MCF 10A (cell line): ENCODE measurements around the gene MBOAT7. TPM values are rescaled to one million over a fixed set of nuclear protein-coding genes. Genes with fewer than 3 reads are reported as not detected.
"Not testable (repeated sequence)": the region's sequence is repeated elsewhere in the genome, so short reads cannot be mapped to it uniquely, and the experiment has no call there.

Source experiments
- BruUV-seq: library from RNA; stranded (reverse); fragments of 400-500 nt; replicated peaks from 2 replicates; lab custom pipeline; 2021; lab: Mats Ljungman, UMichigan
- CTCF ChIA-PET: fragments of 300-600 bp; sonication (Branson Sonifier 250); formaldehyde crosslinking; extraction: SDS; loops from one replicate; lab custom pipeline; 2021; ENCODE audit warnings: antibody characterized with exemption, inconsistent platforms; lab: Yijun Ruan, JAX
- POLR2A ChIA-PET: fragments of 300-600, 350-650 bp; sonication (Branson Sonifier 250); formaldehyde crosslinking; extraction: SDS; loops from one replicate; lab custom pipeline; 2020; ENCODE audit warnings: antibody characterized with exemption, inconsistent platforms; lab: Yijun Ruan, JAX
- DNase-seq: peaks from one replicate; pipeline ENCODE4 v3.0.0-alpha.2; 2018; ENCODE audit not compliant: unreplicated experiment
- H3K27ac Mint-ChIP-seq: one replicate; pipeline ENCODE4 v1.8.0; 2022; ENCODE audit warnings: mild to moderate bottlenecking, low read depth, mixed read lengths; ENCODE audit not compliant: unreplicated experiment
- H3K27me3 Mint-ChIP-seq: one replicate; pipeline ENCODE4 v1.8.0; 2022; ENCODE audit warnings: mixed read lengths; ENCODE audit not compliant: insufficient read depth, unreplicated experiment
- H3K36me3 Mint-ChIP-seq: one replicate; pipeline ENCODE4 v1.8.0; 2022; ENCODE audit warnings: mild to moderate bottlenecking, moderate library complexity, mixed read lengths; ENCODE audit not compliant: insufficient read depth, unreplicated experiment
- H3K4me1 Mint-ChIP-seq: one replicate; pipeline ENCODE4 v1.8.0; 2022; ENCODE audit warnings: mixed read lengths; ENCODE audit not compliant: insufficient read depth, unreplicated experiment
- H3K4me3 Mint-ChIP-seq: one replicate; pipeline ENCODE4 v1.8.0; 2022; ENCODE audit warnings: mild to moderate bottlenecking, moderate library complexity, mixed read lengths; ENCODE audit not compliant: unreplicated experiment
- H3K9me3 Mint-ChIP-seq: one replicate; pipeline ENCODE4 v1.8.0; 2022; ENCODE audit warnings: mixed read lengths; ENCODE audit not compliant: unreplicated experiment
- intact Hi-C: fragments of 100-400 bp; cut with micrococcal nuclease; formaldehyde crosslinking; loops from 2 replicates; pipeline ENCODE4 v1.14.1; 2022
- total RNA-seq: library from RNA; stranded (reverse); gene quantifications from 2 replicates; pipeline ENCODE4 v1.2.3, GENCODE V29; 2022
- TF ChIP-seq, protein P1 (sequence below): fragments of 200-600 bp; IDR thresholded peaks from one replicate; pipeline ENCODE4 v1.8.0; 2022; ENCODE audit warnings: antibody characterized with exemption, mild to moderate bottlenecking; ENCODE audit not compliant: unreplicated experiment

Gene MBOAT7
- total RNA-seq, 1 experiment from 2014 or later: 43.8 TPM

DNA sequence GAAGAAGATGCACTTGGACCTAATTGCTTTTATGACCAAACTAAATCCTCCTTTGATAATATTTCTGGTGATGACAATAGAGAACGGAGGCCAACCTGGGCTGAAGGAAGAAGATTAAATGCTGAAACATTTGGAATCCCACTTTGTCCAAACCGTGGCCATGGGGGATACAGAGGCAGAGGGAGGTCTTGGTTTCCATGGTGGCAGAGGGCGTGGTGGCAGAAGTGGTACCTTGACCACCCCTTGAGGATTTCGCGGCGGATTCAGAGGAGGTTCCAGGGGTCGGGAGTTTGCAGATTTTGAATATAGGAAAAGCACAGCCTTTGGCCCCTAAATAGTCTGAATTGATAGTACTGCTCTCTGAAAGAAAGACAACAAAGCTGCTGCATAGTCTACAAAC lies 40.7 kb upstream of the MBOAT7 start:
- Mint-ChIP-seq H3K27me3 (peaks cover 33% of the 10 kb centered on the region), H3K36me3 (no peaks in the 10 kb centered on the region), H3K4me1 (no peaks in the 10 kb centered on the region), H3K9me3 (peaks cover 7% of the 10 kb centered on the region), H3K27ac (no peak overlapping the region), H3K4me3 (no peak overlapping the region)
- intact Hi-C loops: no loop called here
- TF ChIP-seq, protein P1, sequence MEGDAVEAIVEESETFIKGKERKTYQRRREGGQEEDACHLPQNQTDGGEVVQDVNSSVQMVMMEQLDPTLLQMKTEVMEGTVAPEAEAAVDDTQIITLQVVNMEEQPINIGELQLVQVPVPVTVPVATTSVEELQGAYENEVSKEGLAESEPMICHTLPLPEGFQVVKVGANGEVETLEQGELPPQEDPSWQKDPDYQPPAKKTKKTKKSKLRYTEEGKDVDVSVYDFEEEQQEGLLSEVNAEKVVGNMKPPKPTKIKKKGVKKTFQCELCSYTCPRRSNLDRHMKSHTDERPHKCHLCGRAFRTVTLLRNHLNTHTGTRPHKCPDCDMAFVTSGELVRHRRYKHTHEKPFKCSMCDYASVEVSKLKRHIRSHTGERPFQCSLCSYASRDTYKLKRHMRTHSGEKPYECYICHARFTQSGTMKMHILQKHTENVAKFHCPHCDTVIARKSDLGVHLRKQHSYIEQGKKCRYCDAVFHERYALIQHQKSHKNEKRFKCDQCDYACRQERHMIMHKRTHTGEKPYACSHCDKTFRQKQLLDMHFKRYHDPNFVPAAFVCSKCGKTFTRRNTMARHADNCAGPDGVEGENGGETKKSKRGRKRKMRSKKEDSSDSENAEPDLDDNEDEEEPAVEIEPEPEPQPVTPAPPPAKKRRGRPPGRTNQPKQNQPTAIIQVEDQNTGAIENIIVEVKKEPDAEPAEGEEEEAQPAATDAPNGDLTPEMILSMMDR: no peak
- no TSS peak for BruUV-seq
- no peak for DNase-seq
- ChIA-PET CTCF (interaction anchor here (0.9 kb wide), 1 partner anchor 212 kb away, joined by 3 read pairs; no protein-coding TSS in a partner anchor), POLR2A (no interaction called here)

- no peak for DNase-seq
- Mint-ChIP-seq H3K4me3 (no peak overlapping the region), H3K36me3 (no peaks in the 10 kb centered on the region), H3K4me1 (no peaks in the 10 kb centered on the region), H3K9me3 (peaks cover 3% of the 10 kb centered on the region), H3K27me3 (peaks cover 39% of the 10 kb centered on the region), H3K27ac (no peak overlapping the region)
- TF ChIP-seq, protein P1: no peak
- ChIA-PET POLR2A (interaction anchor here (1.0 kb wide), 1 partner anchor 39 kb away, joined by 4 read pairs; no protein-coding TSS in a partner anchor), CTCF (interaction anchor here (0.6 to 1.6 kb wide), 4 partner anchors 8 to 467 kb away, joined by 3 to 6 read pairs (median 4); no protein-coding TSS in a partner anchor)
- no TSS peak for BruUV-seq
- intact Hi-C loops: no loop called here
Measured at GRCh38 chr19:54229146-54229545, 39.8 kb upstream of the MBOAT7 start.

DNA sequence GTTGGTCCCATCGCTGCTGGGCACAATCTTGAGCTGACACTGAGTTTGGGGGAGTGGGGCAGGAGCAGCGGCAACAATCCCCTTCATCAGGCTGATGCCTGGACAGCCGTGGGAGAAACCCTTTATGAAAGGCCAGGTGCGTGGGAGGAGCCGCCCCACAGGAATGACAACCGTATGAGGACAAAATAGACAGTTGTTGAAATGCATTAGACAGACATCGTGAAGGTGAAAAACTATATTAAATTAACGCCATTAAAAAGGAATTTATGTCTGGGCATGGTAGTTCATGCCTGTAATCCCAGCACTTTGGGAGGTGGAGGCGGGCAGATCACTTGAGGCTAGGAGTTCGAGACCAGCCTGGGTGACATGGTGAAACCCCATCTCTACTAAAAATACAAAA lies 35.2 kb upstream of the MBOAT7 start:
- H3K4me3 Mint-ChIP-seq, H3K9me3 Mint-ChIP-seq, intact Hi-C loops, H3K36me3 Mint-ChIP-seq, H3K27ac Mint-ChIP-seq, BruUV-seq, H3K4me1 Mint-ChIP-seq, DNase-seq, POLR2A ChIA-PET: not testable (repeated sequence)
- H3K27me3 Mint-ChIP-seq: peaks cover 46% of the 10 kb centered on the region
- CTCF ChIA-PET: interaction anchor here (0.6 to 1.1 kb wide), 2 partner anchors 198 to 257 kb away, joined by 3 read pairs; no protein-coding TSS in a partner anchor

DNA sequence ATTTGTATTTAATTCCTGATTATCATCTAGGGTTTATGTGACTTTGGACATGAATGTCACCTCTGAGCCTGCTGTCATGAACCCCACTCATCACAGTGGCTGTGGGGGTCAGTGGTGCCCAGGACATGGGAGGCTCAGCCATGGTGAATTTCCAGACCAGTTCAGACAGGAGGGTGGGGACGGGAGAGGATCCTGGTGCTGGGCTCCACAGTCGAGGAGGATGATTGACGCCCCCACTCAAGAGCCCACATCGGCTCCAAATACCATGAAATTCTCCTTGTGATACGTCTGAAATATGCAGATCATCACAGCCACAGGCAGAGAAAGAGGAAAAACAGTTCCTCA lies 34.5 kb upstream of the MBOAT7 start:
- H3K27ac Mint-ChIP-seq, DNase-seq, H3K36me3 Mint-ChIP-seq, H3K4me1 Mint-ChIP-seq, BruUV-seq, H3K4me3 Mint-ChIP-seq, POLR2A ChIA-PET, H3K9me3 Mint-ChIP-seq, intact Hi-C loops: not testable (repeated sequence)
- CTCF ChIA-PET: interaction anchor here (0.7 kb wide), 1 partner anchor 51 kb away, joined by 3 read pairs; no protein-coding TSS in a partner anchor
- peaks cover 39% of the 10 kb centered on the region for H3K27me3 Mint-ChIP-seq

GRCh38 chr19:54223277-54223936 lies 34.0 kb upstream of the MBOAT7 start:
- BruUV-seq, intact Hi-C loops, H3K4me3 Mint-ChIP-seq, H3K36me3 Mint-ChIP-seq, H3K27ac Mint-ChIP-seq, DNase-seq, H3K9me3 Mint-ChIP-seq, H3K4me1 Mint-ChIP-seq, POLR2A ChIA-PET: not testable (repeated sequence)
- peaks cover 35% of the 10 kb centered on the region for H3K27me3 Mint-ChIP-seq
- CTCF ChIA-PET: interaction anchor here (0.6 to 1.3 kb wide), 3 partner anchors 12 to 274 kb away, joined by 3 to 5 read pairs (median 4); no protein-coding TSS in a partner anchor

DNA sequence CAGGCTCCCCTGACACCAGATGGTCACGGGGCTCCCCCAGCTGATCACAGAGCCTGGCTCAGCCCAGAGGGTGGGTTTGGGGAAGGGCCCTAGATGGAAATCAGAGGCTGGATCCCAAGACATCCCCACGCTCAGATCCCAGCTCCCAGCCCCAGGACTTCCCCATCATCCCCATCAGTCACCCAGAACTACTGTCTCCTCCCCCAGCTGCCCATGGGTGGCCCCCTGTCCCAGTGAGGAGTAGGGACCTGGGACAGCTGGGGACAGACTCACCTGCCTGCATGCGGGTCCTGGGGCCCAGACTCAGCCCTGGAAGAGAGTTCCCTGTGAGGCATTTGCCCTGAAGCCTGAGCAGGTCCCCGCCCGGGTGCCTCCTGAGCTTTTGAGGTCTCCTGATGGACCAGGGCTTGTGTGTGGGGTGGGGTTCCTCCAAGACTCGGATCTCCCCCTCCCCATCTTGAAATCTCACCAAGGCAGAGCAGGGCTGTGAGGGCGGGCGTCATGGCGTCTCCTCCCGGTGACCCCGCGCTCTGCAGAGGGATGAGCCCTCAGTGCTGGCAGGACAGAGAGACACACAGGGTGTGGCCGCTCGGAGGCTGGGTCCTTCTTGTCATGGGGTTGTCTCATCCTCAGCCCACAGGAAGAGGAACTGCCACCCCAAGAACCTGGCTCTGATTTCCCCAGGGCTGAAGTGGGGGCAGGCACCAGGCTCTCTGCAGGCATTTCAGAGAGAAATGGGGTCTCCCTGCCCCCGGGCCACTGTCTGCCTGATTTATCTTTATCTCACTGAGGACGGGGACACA lies 33.3 kb upstream of the MBOAT7 start, which contains the start of gene LILRB3:
Gene LILRB3 (minus strand): TSS at position 534 of the 803 bp plus-strand sequence. CDS start 31 bp downstream, at position 503.
- BruUV-seq, POLR2A ChIA-PET, H3K4me1 Mint-ChIP-seq: not testable (repeated sequence)

GRCh38 chr19:54221947-54222346 lies 32.6 kb upstream of the MBOAT7 start:
- DNase-seq, intact Hi-C loops, H3K9me3 Mint-ChIP-seq, H3K4me1 Mint-ChIP-seq, H3K27ac Mint-ChIP-seq, H3K4me3 Mint-ChIP-seq, POLR2A ChIA-PET, H3K36me3 Mint-ChIP-seq, BruUV-seq: not testable (repeated sequence)
- H3K27me3 Mint-ChIP-seq: peaks cover 35% of the 10 kb centered on the region
- CTCF ChIA-PET: interaction anchor here (1.2 kb wide), 1 partner anchor 49 kb away, joined by 3 read pairs; no protein-coding TSS in a partner anchor

More for the DNA sequence above, 33.3 kb upstream of the MBOAT7 start, which contains the start of gene LILRB3:
- H3K27ac Mint-ChIP-seq, H3K9me3 Mint-ChIP-seq, intact Hi-C loops, DNase-seq, H3K36me3 Mint-ChIP-seq, H3K4me3 Mint-ChIP-seq: not testable (repeated sequence)
- peaks cover 35% of the 10 kb centered on the region for H3K27me3 Mint-ChIP-seq
- CTCF ChIA-PET: interaction anchor here (0.6 to 1.3 kb wide), 3 partner anchors 13 to 273 kb away, joined by 3 to 5 read pairs (median 4); no protein-coding TSS in a partner anchor
